ENCODE data around the gene KCNK3.

The KCNK3 gene

GRCh38 chr2:26712486-26713465 is 20.3 kb downstream of the KCNK3 start:
- DNase-seq (ENCODE audit: low read depth) = no peak

- no peak for DNase-seq (ENCODE audit: low read depth)
These were observed 23.2 kb downstream of the KCNK3 start for GRCh38 chr2:26715528-26716270.

- DNase-seq (ENCODE audit: low read depth) = no peak
These were observed 23.8 kb downstream of the KCNK3 start for GRCh38 chr2:26716340-26716739.

GRCh38 chr2:26716769-26717168 is 24.2 kb downstream of the KCNK3 start:
- no peak for DNase-seq (ENCODE audit: low read depth)

GRCh38 chr2:26717362-26717761 is 24.8 kb downstream of the KCNK3 start:
- DNase-seq (ENCODE audit: low read depth) = no peak

DNA sequence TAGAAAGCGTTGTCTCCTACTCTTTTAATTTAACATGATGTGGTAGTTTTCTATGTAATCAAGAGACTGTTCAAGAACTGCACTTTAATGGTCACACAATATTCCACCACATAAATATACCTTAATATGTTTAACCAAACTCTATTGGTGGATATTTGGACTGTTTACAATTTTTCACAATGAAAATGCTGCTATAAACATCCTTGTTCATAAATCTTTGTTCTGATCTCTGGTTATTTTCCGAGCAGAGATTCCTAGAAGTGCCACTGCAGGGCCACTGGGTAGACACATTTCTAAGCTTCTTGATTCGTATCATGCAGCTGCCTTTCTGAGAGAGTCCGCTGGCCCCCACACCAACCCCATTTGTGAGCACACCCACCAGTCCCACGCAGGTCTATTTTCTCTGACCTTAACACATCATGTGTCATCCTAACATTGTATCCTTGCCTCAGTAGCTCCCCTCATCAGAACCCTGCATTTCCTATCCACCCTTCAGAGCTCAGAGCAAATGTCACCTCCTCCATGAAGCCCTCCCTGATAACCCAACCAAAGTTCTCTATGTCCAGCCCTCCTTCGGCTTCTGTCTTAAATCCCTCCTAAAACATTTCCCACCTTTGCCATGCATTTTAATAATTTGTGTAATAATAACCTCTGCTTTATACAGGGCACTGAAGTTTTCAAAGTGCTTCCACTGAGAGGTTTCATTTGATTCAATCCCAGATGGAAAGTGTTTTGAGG is 26.6 kb downstream of the KCNK3 start:
- DNase-seq (ENCODE audit: low read depth) = no peak

GRCh38 chr2:26720322-26721114 is 28.0 kb downstream of the KCNK3 start:
- DNase-seq (ENCODE audit: low read depth) = no peak

- DNase-seq (ENCODE audit: low read depth) = no peak
These were observed 28.9 kb downstream of the KCNK3 start for GRCh38 chr2:26721115-26722032.

GRCh38 chr2:26722328-26722727 is 29.8 kb downstream of the KCNK3 start:
- no peak for DNase-seq (ENCODE audit: low read depth)

DNA sequence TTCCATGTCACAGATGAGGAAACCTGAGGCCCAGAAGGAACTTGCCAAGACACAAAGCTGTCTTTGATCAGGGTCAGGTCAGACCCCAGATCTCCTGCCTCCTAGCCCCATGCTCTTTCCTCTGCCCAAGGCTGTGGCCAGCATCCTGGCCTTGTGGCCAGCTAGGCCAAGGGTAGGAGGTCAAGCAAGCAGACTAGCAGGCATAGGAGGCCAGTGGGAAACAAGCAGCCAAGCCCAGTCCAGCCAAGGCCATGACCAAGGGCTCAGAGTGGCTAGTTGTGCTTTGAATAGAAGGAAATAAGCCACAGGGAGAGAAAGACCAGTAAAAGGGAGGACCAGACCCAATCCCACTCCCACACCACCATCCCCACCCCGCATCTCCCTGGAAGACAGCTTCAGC is 30.4 kb downstream of the KCNK3 start:
- DNase-seq (ENCODE audit: low read depth) = no peak

GRCh38 chr2:26723475-26723874 is 31.0 kb downstream of the KCNK3 start:
- no peak for DNase-seq (ENCODE audit: low read depth)

- no peak for DNase-seq (ENCODE audit: low read depth)
These were observed 31.6 kb downstream of the KCNK3 start for GRCh38 chr2:26723991-26724750.

- DNase-seq (ENCODE audit: low read depth) = no peak
These were observed 32.4 kb downstream of the KCNK3 start for GRCh38 chr2:26724784-26725520.

- no peak for DNase-seq (ENCODE audit: low read depth)
These were observed 32.9 kb downstream of the KCNK3 start for GRCh38 chr2:26725521-26725820.

DNA sequence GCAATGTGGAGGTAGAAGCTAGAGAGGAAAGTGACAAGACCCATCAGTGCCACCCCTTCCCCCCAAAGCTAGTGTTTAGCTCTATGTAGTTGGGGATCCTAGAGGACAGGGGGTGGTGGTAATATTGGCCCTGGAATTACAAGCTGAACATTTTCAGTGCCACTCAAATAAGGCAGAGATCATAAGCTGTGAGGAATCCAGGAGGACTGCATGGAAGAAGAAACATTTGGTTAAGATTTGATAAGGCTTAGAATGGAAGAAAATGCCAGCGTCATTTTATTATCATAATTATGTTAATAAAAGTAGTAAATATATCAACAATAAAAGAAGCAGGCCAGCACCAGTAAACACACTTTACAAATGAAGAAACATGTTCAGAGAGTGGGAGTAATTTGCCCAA is 33.7 kb downstream of the KCNK3 start:
- no peak for DNase-seq (ENCODE audit: low read depth)

DNA sequence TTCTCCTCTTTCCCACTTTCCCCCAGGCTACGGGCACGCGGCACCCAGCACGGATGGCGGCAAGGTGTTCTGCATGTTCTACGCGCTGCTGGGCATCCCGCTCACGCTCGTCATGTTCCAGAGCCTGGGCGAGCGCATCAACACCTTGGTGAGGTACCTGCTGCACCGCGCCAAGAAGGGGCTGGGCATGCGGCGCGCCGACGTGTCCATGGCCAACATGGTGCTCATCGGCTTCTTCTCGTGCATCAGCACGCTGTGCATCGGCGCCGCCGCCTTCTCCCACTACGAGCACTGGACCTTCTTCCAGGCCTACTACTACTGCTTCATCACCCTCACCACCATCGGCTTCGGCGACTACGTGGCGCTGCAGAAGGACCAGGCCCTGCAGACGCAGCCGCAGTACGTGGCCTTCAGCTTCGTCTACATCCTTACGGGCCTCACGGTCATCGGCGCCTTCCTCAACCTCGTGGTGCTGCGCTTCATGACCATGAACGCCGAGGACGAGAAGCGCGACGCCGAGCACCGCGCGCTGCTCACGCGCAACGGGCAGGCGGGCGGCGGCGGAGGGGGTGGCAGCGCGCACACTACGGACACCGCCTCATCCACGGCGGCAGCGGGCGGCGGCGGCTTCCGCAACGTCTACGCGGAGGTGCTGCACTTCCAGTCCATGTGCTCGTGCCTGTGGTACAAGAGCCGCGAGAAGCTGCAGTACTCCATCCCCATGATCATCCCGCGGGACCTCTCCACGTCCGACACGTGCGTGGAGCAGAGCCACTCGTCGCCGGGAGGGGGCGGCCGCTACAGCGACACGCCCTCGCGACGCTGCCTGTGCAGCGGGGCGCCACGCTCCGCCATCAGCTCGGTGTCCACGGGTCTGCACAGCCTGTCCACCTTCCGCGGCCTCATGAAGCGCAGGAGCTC is 35.4 kb downstream of the KCNK3 start:
- DNase-seq (ENCODE audit: low read depth) = peak; percentile 4

GRCh38 chr2:26729311-26729710 is 36.8 kb downstream of the KCNK3 start:
- DNase-seq (ENCODE audit: low read depth) = no peak

Data from activated T-helper 1 cell treated with Interleukin-2 at 50 U/mL for 16 hours (primary cell).